ENCODE data around the gene ADAM12.
A peak's percentile ranks its signal among the peaks of the same experiment; 100 is the strongest.

Gene ADAM12

GRCh38 chr10:126108693-126109092 is 279.6 kb downstream of the ADAM12 start:
- DNase-seq = peak; percentile 27 to 64 (median 48)

- peak; percentile 63 to 84 (median 74) for DNase-seq
Measured at GRCh38 chr10:126104767-126105166, 283.5 kb downstream of the ADAM12 start.

DNA sequence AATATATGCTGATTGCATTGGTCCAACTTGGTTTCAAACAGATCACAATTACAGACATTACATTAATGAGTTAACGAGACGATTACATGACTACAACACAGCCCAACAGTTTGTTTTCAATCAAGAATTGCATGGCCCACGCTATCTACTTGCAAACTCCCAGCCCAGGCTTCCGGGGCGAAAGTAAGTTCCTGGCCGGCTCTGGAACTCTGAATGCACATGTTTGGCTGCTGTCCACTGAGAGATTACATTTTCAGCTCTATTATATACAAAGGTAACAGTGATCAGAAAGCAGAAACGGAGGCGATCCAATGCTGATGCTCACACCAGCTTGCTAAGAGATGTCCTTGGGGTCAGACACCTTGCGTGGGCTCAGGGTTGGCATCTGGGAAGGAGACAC is 285.6 kb downstream of the ADAM12 start:
- DNase-seq = no peak

DNA sequence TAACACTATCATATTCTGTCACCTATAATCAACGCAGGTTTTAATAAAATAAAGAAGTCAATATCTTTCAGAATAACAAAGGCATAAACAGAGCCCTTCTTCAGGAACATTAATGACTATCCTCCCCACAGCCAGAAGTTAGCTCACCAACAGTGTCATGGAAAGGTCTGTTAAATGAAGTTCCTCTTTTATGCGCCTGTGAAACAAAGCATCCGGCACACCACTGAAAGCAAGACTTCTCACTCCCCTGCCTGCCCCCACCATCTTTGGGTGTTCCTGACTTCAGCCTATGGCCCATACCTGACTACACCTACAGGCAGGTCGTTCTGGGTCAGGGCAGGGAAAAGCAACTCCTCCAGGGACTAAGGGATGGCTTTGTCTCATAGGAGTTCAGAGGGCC is 286.5 kb downstream of the ADAM12 start:
- DNase-seq = peak; percentile 75 to 88 (median 83)

GRCh38 chr10:126101325-126101724 is 287.0 kb downstream of the ADAM12 start:
- no peak for DNase-seq

DNA sequence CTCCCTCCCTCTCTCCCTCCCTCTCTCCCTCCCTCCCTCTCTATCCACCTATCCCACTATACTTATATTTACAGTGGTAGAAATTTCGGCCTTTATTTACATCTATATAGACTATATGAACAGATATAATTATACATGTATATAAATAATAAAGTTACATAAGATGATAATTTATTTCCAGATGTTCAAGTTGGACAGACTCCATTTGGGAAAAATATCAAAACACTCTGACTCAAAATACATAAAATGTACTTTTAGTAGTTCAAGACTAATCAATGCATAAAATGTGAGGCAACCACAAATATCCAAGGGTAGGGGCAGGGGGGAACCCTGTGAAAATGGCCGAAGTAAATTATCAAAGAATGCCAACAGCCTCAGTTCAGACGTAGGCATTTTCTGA is 288.9 kb downstream of the ADAM12 start:
- no peak for DNase-seq

- no peak for DNase-seq
Measured at GRCh38 chr10:126098226-126098581, 290.1 kb downstream of the ADAM12 start.

DNA sequence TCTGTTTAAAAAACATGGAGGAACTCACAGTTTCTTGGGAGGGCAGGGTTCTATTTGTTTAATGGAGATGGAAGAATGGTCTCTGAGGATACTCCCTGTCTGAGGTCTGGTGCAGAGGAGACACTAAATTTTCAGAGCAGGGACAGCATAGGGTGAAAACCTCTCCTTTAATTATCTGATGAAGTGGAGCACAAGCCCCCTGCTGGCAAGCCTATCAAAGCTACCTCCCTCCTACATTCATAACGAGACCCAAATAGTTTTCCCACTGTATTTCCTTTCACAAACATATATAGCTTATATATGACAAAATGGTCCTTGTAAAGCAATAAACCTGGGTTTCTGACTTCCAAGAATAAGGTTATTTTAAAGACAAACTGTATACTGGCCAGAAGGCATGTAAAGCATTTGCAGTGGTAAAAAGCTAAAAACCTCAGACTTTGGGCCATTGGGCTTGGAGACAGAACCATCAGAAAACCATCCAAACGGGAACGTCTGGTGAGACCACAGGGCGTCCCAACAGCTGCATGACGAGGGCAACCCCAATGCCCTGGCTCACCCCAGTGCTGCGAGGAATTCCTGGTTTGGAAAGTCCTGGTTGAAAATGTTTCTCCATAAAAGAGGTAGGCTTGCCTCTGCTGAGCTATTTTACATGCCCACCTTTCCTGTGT is 290.6 kb downstream of the ADAM12 start:
- no peak for DNase-seq

DNA sequence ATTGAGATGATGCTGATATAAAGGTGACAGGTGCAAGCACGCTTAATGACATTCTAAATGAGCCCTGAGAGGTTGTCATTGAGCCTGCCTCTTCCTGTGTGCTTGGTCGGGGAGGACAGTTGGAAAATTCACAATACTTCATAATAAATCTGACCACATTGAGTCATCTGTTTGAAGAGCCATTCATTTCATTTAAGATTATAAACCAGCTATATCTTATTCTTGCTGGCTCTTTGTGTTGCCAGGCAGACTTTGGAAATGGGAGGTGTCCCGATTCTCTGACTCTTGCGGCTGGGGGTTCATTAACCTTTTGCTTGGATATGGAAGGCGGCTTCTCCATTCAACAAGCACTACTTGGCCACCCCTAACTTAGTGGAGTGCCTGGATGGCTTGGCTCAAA is 293.7 kb downstream of the ADAM12 start:
- no peak for DNase-seq

DNA sequence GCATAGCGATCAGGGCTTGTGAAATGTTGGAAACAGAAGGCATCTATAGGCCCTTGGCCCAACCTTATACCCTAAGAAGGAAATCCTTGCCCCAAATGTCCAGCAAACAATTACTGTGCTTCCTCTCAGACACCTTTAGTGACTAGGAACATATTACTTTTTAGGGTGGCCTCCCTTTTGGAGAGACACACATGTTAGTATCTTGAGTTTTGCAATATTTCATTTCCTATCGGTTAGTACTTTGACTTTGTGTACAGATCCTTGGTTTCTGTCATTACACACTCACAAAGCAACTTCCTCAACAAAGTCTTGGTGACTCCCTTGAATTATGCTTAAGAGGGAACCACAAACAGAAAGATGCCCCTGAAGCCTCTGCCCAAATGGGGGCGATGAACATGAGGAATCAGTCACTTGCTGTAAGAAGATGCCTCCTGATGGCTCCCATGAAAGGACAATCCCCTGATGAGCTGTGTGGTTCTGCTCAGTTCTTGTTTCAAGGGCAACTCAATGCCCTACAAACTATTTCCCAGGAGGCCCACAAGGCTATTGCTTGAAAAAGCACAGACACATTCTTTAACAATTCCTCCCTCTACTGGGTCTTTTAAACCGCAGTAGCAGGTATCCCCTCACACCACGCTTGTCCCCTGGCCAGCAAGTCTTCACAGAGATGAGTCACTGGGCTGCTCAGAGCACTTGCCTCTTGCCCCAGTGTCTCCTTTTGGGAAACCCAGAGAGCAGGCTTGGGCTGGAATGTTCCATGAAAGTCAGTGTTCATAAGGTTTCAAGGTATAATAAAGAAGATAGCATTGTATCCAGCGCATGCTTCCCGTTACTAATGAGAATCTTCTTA is 295.7 kb downstream of the ADAM12 start:
- peak; percentile 38 to 79 (median 60) for DNase-seq

DNA sequence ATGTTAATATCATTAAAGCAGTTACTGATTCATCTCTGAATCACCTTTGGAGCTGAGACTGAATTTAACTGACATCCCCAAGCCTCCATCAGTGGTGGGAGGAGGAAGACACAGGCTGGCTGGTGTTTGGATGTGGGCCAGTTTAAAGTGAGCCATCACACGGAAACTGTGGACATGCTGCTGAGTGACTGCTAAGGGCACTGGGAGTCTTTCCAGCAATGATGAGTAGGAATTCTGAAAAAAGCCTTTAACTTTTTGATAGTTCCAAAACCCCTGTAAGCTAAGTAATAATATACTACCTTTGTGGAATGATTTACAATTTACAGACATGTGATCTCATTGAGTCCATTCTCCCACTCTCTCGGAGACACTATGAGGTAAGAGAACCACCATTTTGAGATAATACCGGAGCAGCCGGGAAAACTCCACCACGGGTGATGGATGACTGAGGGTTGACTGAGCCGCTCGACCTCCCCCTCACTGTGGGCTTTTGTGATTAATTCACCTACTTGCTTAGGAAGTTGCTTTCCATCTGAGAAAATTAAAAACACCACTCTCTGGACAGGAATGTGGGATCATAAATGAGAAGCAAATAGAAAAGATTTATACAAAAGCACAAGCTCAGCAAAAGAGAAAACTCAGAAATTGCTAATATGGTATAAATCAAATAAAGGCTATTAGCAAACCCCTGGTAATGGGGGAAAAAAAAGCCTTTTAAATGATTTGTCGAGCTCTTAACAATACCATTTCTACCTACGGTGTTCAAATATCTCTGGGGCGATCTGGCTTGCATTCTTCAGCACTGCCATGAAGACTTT is 297.2 kb downstream of the ADAM12 start:
- DNase-seq = peak; percentile 53 to 70 (median 56)

DNA sequence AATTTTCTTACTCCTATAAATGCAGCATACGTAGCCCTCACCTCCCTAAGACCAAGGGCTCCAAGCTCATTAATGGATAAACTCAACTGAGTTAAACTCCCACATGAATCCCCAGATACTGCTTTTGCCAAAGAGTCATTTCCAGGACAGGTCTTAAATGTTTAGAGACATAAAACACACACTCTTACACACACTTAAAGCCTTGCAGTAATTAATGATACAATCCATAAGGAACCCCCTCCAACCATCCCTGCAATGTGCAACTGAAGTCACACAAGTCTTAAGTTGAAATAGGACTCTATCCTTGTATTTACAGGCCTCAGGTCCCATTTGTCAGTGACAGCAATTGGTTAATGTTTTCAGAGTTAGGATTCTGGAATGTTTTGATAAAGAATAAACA is 297.8 kb downstream of the ADAM12 start:
- no peak for DNase-seq

GRCh38 chr10:126087796-126088505 is 300.3 kb downstream of the ADAM12 start:
- DNase-seq = peak; percentile 54 to 68 (median 62)

GRCh38 chr10:126087153-126087680 is 301.1 kb downstream of the ADAM12 start:
- peak in 2 of 4 experiments; percentile 53 to 54 for DNase-seq

DNA sequence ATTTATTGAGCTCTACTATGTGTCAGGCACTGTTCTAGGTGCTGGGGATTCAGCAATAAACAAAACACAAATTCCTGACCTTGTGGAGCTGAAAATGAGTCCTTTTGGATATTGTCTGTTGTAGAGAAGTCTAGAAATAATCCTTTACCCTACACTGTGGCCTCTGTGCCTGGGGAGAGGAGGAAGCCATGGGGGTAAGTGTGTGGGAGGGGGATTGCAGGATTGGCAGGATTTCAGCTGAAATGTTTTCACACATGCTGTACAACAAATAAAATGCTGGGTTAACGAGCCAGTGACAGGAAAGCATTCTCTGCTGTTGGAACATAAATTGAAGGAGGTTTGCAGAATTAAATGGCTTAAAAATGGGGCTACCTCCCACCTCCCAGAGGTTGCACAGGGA is 302.5 kb downstream of the ADAM12 start:
- peak; percentile 45 to 69 (median 66) for DNase-seq

DNA sequence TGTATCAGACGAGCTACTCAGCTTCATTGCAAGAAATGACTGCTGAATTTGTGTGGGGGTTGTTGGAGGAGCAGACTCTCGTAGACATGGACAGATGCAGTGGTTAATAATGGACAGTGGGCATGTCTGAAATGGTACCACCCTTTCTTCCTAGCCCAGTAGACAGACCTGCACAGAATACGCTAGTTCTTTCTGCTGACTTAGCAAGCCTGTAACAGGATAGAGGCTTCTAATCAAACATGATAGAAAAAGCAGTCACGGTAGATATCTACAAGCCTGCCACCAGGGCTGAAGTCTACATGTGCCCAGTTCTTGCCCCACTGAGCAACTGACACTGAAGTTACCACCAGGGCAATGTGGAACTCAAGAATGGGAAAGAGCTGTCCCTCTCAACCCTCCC is 303.9 kb downstream of the ADAM12 start:
- no peak for DNase-seq

GRCh38 chr10:126083009-126083408 is 305.3 kb downstream of the ADAM12 start:
- DNase-seq = no peak

DNA sequence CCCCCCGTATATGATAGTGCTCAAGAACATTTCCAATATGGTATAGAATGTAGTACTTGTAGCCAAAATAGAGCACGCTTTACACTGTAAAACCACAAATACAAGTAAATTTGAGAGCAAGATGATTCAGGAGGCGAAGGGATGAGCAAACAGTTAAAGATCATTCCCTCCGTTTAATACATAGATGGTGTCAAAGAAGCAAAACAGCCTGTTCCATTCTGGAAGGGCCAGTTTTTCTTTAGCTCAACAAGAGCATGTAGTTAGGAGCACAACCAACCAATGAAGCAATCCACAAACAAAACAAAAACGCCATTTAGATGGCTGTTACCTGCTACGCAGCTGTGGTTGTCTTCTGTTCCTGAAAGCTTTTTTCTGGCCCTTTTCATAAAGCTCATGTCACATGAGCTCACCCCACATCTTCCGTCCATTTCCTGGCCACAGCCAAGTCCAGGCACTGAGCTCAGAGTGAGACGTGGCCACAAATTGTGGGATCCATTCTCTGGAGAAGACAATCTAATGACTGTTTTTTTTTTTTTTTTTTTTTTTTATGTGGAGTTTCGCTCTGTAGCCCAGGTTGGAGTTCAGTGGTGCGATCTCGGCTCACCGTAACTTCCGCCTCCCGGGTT is 306.3 kb downstream of the ADAM12 start:
- DNase-seq = no peak

GRCh38 chr10:126080879-126081411 is 307.3 kb downstream of the ADAM12 start:
- DNase-seq = no peak

DNA sequence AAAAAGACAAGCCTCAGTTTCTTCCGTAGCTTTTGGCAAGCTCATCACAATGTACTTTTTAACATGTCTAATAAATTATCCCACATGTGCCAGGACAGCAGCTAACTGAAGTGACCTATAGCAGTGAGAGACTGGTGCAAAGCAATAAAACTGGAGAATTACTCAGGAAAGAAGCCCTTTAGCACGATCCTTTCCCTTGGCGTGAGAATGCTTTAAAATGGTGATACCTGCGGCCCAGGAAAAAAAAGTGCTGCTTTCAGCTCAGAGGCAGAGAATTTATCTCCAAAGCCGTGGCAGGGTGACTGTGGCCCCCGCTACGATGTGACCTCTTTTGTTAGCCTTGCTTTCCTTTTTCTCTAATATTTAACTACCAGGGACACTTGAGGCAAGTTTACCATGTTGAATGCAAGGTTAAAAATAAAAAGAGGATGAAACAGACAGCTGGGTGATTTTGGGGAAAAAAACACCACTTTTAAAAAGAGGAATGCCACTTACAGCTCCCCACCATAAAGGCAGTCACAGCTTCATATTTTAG is 307.9 kb downstream of the ADAM12 start:
- DNase-seq = no peak

DNA sequence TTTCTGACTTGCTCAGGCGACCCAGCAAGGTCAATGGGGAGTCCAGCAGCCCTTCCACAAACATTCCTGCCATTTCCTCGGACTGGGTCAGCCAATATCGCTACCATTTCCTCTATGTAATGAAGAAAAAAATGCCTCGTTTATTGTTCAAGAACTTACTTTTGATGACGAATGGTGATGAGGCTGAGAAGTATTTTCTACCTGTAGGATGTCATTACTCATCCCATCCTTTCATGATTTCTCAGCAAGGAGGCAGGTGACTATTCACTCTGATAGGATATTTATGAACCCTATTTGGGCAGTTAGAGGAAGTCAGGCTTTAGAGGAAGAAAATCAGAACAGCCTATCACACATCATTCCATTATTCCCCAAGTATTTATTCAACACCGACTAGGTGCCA is 313.3 kb downstream of the ADAM12 start:
- DNase-seq = no peak

Measured in suppressor macrophage (primary cell).